ENCODE measurements around the gene SPARCL1. TPM values are rescaled to one million over a fixed set of nuclear protein-coding genes. Genes with fewer than 3 reads are reported as not detected.
A peak's percentile ranks its signal among the peaks of the same experiment; 100 is the strongest.

SPARCL1 gene
- total and polyA plus RNA-seq, 10 donors: 27.2 to 318 (median 84.7) TPM

DNA sequence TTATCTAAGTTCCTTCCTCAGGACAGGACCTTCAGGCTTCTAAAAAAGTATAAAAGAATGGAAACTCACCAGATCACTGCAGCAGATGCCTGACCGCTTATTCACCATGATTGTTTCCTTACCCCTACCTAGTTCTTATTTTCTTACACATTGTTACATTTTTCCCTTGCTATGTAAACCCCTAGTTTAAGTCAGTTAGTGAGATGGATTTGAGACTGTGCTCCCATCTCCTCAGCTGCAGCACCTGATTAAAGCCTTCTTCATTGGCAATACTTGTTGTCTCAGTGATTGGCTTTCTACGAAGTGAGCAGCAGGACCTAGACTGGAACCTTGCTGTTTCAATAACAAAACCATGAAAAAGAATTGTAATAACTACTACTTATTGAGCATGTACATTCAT lies 4.7 kb downstream of the SPARCL1 start:
- Histone ChIP-seq H3K9me3 (peaks cover 0 to 24% (median 17%) of the 10 kb centered on the region in 8 donors), H3K4me1 (peaks cover 0 to 14% (median 7%) of the 10 kb centered on the region in 6 donors), H3K4me3 (no peak overlapping the region), H3K36me3 (no peaks in the 10 kb centered on the region), H3K27me3 (replicated peaks in 1 of 7) (no peaks in the 10 kb centered on the region), H3K27ac (peak overlapping the region in 1 of 8 donors; percentile 13)
- DNase-seq: no peak
- TF ChIP-seq POLR2A (IDR thresholded peaks at IDR 0.05) (no peak), POLR2AphosphoS5 (IDR thresholded peaks at IDR 0.05) (no peak)
- TF ChIP-seq, protein P1, sequence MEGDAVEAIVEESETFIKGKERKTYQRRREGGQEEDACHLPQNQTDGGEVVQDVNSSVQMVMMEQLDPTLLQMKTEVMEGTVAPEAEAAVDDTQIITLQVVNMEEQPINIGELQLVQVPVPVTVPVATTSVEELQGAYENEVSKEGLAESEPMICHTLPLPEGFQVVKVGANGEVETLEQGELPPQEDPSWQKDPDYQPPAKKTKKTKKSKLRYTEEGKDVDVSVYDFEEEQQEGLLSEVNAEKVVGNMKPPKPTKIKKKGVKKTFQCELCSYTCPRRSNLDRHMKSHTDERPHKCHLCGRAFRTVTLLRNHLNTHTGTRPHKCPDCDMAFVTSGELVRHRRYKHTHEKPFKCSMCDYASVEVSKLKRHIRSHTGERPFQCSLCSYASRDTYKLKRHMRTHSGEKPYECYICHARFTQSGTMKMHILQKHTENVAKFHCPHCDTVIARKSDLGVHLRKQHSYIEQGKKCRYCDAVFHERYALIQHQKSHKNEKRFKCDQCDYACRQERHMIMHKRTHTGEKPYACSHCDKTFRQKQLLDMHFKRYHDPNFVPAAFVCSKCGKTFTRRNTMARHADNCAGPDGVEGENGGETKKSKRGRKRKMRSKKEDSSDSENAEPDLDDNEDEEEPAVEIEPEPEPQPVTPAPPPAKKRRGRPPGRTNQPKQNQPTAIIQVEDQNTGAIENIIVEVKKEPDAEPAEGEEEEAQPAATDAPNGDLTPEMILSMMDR (IDR thresholded peaks at IDR 0.05 in 8 of 11, conservative IDR thresholded peaks at IDR 0.05 in 3 of 11): no peak
- WGBS, 5 donors: 46 to 96% (median 80%) methylated on average over 2 of the region's 2 CpGs
- intact Hi-C loops (cut with DNase I; ENCODE audit: low total_unique reads): no loop called here

DNA sequence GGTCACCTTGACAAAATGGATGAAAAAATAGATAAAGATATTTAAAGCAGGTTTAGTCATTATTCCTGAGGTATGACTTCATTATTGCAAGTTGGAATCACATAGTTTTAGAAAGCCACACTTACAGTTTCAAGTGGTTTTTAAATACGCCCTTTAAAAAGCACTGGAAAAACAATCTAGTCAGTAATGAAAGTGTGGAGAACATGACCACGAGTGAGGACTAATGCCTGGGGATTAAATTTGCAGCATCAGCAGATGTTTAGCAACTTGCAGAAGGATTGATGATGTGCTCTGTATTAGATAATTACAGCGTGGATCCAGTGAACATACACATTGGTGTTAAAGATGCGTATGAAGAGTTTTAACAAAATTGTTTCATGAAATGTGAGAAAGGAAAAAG lies 5.9 kb downstream of the SPARCL1 start:
- no peaks in the 10 kb centered on the region for H3K27me3 ChIP-seq (replicated peaks in 1 of 7)
- TF ChIP-seq POLR2A (IDR thresholded peaks at IDR 0.05) (no peak), POLR2AphosphoS5 (IDR thresholded peaks at IDR 0.05) (no peak)
- TF ChIP-seq, protein P1 (IDR thresholded peaks at IDR 0.05 in 8 of 11, conservative IDR thresholded peaks at IDR 0.05 in 3 of 11): no peak
- no peak overlapping the region for H3K4me3 ChIP-seq
- DNase-seq: no peak
- H3K36me3 ChIP-seq: no peaks in the 10 kb centered on the region
- H3K4me1 ChIP-seq: peaks cover 0 to 14% (median 7%) of the 10 kb centered on the region in 6 donors
- 66 to 83% (median 80%) methylated on average over 4 of the region's 4 CpGs for WGBS, 5 donors
- H3K27ac ChIP-seq: peak overlapping the region in 1 of 8 donors; percentile 68
- H3K9me3 ChIP-seq: peaks cover 0 to 24% (median 17%) of the 10 kb centered on the region in 8 donors
- intact Hi-C loops (cut with DNase I; ENCODE audit: low total_unique reads): no loop called here

DNA sequence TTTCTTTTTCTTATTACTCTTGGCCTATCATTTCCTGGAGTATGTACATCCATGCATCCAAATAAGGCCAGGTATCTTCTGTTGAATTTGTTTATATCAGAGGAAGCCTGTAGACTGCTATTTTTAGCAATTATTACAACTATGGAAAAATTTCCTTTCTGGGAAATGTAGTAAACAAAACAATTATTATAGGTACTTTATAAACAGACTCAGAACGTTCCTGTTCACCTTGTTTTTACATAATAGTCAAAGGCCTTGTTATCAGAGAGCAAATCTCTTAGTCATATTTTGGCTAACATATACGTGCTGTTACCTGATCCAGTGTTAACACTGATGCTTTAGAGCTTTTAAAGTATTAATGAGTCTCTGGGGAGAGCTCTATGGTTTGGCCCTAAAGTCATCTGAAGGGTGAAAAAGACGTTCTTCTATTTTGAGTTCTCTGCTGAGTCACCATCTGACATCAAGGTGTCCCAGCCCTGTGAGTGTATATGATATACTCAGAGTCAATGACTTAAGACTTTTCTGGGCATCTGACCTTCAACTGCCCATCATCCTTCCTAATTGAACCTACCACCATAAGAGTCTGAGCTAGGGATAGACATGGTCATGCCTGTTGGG lies 7.3 kb downstream of the SPARCL1 start:
- Histone ChIP-seq H3K4me1 (peaks cover 0 to 14% (median 7%) of the 10 kb centered on the region in 6 donors), H3K36me3 (no peaks in the 10 kb centered on the region), H3K27me3 (replicated peaks in 1 of 7) (no peaks in the 10 kb centered on the region), H3K4me3 (no peak overlapping the region), H3K9me3 (peaks cover 0 to 24% (median 17%) of the 10 kb centered on the region in 8 donors), H3K27ac (peak overlapping the region in 5 of 8 donors; percentile 57 to 71 (median 68))
- no peak for DNase-seq
- TF ChIP-seq, protein P1 (IDR thresholded peaks at IDR 0.05 in 8 of 11, conservative IDR thresholded peaks at IDR 0.05 in 3 of 11): no peak
- no peak for TF ChIP-seq POLR2AphosphoS5 (IDR thresholded peaks at IDR 0.05)
- no peak for TF ChIP-seq POLR2A (IDR thresholded peaks at IDR 0.05)
- intact Hi-C loops (cut with DNase I; ENCODE audit: low total_unique reads): no loop called here
- WGBS, 5 donors: 51 to 61% (median 52%) methylated on average over 3 of the region's 3 CpGs

DNA sequence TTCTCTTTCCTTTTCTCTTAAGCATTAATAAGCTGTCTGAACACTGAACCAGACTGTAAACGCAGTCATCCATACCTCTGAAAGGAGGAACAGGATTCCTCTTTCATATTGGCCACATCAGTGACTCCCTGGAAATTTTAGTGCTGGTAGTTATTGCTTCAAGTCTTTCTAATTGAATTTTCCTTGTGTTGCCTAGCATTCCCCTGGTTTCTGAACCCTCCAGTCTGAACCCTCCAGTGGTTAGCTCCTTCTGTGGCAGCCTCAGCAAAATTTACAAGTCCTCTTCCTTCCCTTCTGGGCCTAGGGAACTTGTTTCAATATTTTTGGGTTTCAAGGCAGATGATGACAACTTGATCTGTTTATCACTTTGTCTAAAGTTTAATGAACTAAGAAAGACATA lies 7.9 kb downstream of the SPARCL1 start:
- no peak overlapping the region for H3K4me3 ChIP-seq
- DNase-seq: no peak
- peaks cover 0 to 24% (median 17%) of the 10 kb centered on the region in 8 donors for H3K9me3 ChIP-seq
- peak overlapping the region in 5 of 8 donors; percentile 57 to 71 (median 68) for H3K27ac ChIP-seq
- peaks cover 0 to 14% (median 7%) of the 10 kb centered on the region in 6 donors for H3K4me1 ChIP-seq
- no peak for TF ChIP-seq POLR2A (IDR thresholded peaks at IDR 0.05)
- no peak for TF ChIP-seq POLR2AphosphoS5 (IDR thresholded peaks at IDR 0.05)
- TF ChIP-seq, protein P1 (IDR thresholded peaks at IDR 0.05 in 8 of 11, conservative IDR thresholded peaks at IDR 0.05 in 3 of 11): no peak
- intact Hi-C loops (cut with DNase I; ENCODE audit: low total_unique reads): no loop called here
- H3K36me3 ChIP-seq: no peaks in the 10 kb centered on the region
- WGBS, 5 donors: 26 to 57% (median 42%) methylated on average over 1 of the region's 1 CpG
- no peaks in the 10 kb centered on the region for H3K27me3 ChIP-seq (replicated peaks in 1 of 7)

Measured in spleen (tissue), 11 donors.